Esophagus muscularis mucosa (tissue), 4 donors: Measurements from ENCODE around the gene IRAG1. TPM values are rescaled to one million over a fixed set of nuclear protein-coding genes. Genes with fewer than 3 reads are reported as not detected.
A peak's percentile ranks its signal among the peaks of the same experiment; 100 is the strongest.

Experiments used
- DNase-seq: peaks from one replicate; pipeline ENCODE4 v3.0.0-alpha.2; 2017; ENCODE audit errors: extremely low spot score
- H3K27ac ChIP-seq, 4 donors: fragments of 200-600 bp; sonication (generic); replicated peaks in 1 of 4; 1 replicate in 3 of 4; 2 replicates in 1 of 4; pipeline ENCODE4 v1.5.1; 2016 to 2019; ENCODE audit warnings: mild to moderate bottlenecking in 1 of 4
- H3K27me3 ChIP-seq, 4 donors: fragments of 200-600 bp; sonication (generic); one replicate each; pipeline versions ENCODE4 v1.5.1 to v1.6.0; 2016 to 2019
- H3K36me3 ChIP-seq, 4 donors: fragments of 200-600 bp; sonication (generic); one replicate each; pipeline ENCODE4 v1.5.1; 2016 to 2019
- H3K4me1 ChIP-seq, 4 donors: fragments of 200-600 bp; sonication (generic); one replicate each; pipeline ENCODE4 v1.5.1; 2016 to 2019
- H3K4me3 ChIP-seq, 4 donors: fragments of 200-600 bp; sonication (generic); 1 replicate in 2 of 4; 2 replicates in 2 of 4; pipeline ENCODE4 v1.5.1; 2016 to 2019; ENCODE audit warnings: mild to moderate bottlenecking in 4 of 4, moderate library complexity in 1 of 4
- H3K9me3 ChIP-seq, 4 donors: fragments of 200-600 bp; sonication (generic); 1 replicate in 3 of 4; 2 replicates in 1 of 4; pipeline ENCODE4 v1.5.1; 2016 to 2019
- CTCF ChIP-seq, 3 experiments: fragments of 200-600 bp in 2 of 3; fragments of 450-650 bp in 1 of 3; sonication (generic) in 2 of 3; IDR thresholded peaks; one replicate each; pipeline ENCODE4 v1.5.1; 2017 to 2019; ENCODE audit warnings: antibody characterized with exemption in 3 of 3, mild to moderate bottlenecking in 2 of 3, moderate library complexity in 1 of 3
- EP300 ChIP-seq: sonication (generic); formaldehyde crosslinking; IDR thresholded peaks from one replicate; pipeline ENCODE4 v1.6.1; 2017; ENCODE audit warnings: antibody characterized with exemption
- POLR2A ChIP-seq: fragments of 450-650 bp; IDR thresholded peaks from one replicate; pipeline ENCODE4 v1.6.1; 2017; ENCODE audit warnings: antibody characterized with exemption, moderate library complexity, mild to moderate bottlenecking, low read depth
- POLR2AphosphoS5 ChIP-seq, 2 donors: sonication (generic); formaldehyde crosslinking; IDR thresholded peaks; one replicate each; pipeline ENCODE4 v1.6.1; 2017; ENCODE audit warnings: antibody characterized with exemption in 2 of 2
- WGBS: methylation state at CpG from one replicate; pipeline ENCODE4 v1.1.5; 2018; 5-methylcytosine and 5-hydroxymethylcytosine counted together
- intact Hi-C: fragments of 100-400 bp; cut with DNase I; formaldehyde crosslinking; loops from one replicate; pipeline ENCODE4 v1.15.1; 2023
- total RNA-seq, 4 donors: library from RNA; depleted of rRNA; stranded (reverse); fragments of >200 nt; gene quantifications; one replicate each; pipeline versions ENCODE4 v1.1.0 to v1.2.1, GENCODE V29; 2016

IRAG1 gene
- total RNA-seq, 4 donors from 2014 or later: 205 to 338 (median 276) TPM

GRCh38 chr11:10696468-10697322, 3.1 kb upstream of the IRAG1 start:
- H3K4me1 ChIP-seq: peaks cover 0 to 37% (median 31%) of the 10 kb centered on the region in 4 donors
- 75% methylated on average over 9 of the region's 9 CpGs for WGBS
- no peaks in the 10 kb centered on the region for H3K27me3 ChIP-seq
- peak; percentile 6 to 10 for TF ChIP-seq POLR2AphosphoS5 (IDR thresholded peaks at IDR 0.05)
- TF ChIP-seq POLR2A: no peak
- peak overlapping the region; percentile 42 to 90 (median 54) for H3K27ac ChIP-seq
- no peaks in the 10 kb centered on the region for H3K36me3 ChIP-seq
- no peak overlapping the region for H3K4me3 ChIP-seq
- no peaks in the 10 kb centered on the region for H3K9me3 ChIP-seq
- intact Hi-C loops: loop anchor here (5.0 to 10.0 kb wide), 2 partner anchors 36 to 72 kb away; no protein-coding TSS in a partner anchor
- DNase-seq: no peak

- Histone ChIP-seq H3K4me1 (peaks cover 0 to 37% (median 32%) of the 10 kb centered on the region in 4 donors), H3K9me3 (no peaks in the 10 kb centered on the region), H3K36me3 (no peaks in the 10 kb centered on the region), H3K4me3 (no peak overlapping the region), H3K27ac (peak overlapping the region in 3 of 4 donors; percentile 90 to 96 (median 94)), H3K27me3 (no peaks in the 10 kb centered on the region)
- intact Hi-C loops: loop anchor here (5.0 to 10.0 kb wide), 2 partner anchors 36 to 71 kb away; no protein-coding TSS in a partner anchor
- no peak for TF ChIP-seq POLR2AphosphoS5 (IDR thresholded peaks at IDR 0.05)
- no peak for TF ChIP-seq POLR2A
- no peak for TF ChIP-seq EP300
- no peak for TF ChIP-seq CTCF (IDR thresholded peaks at IDR 0.05)
- DNase-seq: no peak
- WGBS: 33% methylated on average over 3 of the region's 3 CpGs
These were observed 2.3 kb upstream of the IRAG1 start for GRCh38 chr11:10695833-10696232.

- DNase-seq: no peak
- Histone ChIP-seq H3K9me3 (no peaks in the 10 kb centered on the region), H3K4me3 (peak overlapping the region in 1 of 4 donors; percentile 52), H3K27ac (peak overlapping the region; percentile 90 to 96 (median 95)), H3K4me1 (peaks cover 0 to 47% (median 34%) of the 10 kb centered on the region in 4 donors), H3K36me3 (no peaks in the 10 kb centered on the region), H3K27me3 (no peaks in the 10 kb centered on the region)
- TF ChIP-seq POLR2AphosphoS5 (IDR thresholded peaks at IDR 0.05) (no peak), CTCF (IDR thresholded peaks at IDR 0.05) (peak in 1 of 3 experiments; percentile 14)
- intact Hi-C loops: loop anchor here (5.0 to 10.0 kb wide), 2 partner anchors 38 to 70 kb away; no protein-coding TSS in a partner anchor
- WGBS: 82% methylated on average over 4 of the region's 4 CpGs
These were observed 1.1 kb upstream of the IRAG1 start for GRCh38 chr11:10694486-10695239.

GRCh38 chr11:10692531-10693115, 932 bp downstream of the IRAG1 start:
- intact Hi-C loops: loop anchor here (2.0 to 10.0 kb wide), 2 partner anchors 40 to 68 kb away; no protein-coding TSS in a partner anchor
- H3K27ac ChIP-seq: peak overlapping the region; percentile 90 to 96 (median 95)
- peak overlapping the region; percentile 52 to 75 (median 68) for H3K4me3 ChIP-seq
- TF ChIP-seq POLR2AphosphoS5 (IDR thresholded peaks at IDR 0.05) (no peak), EP300 (no peak), CTCF (IDR thresholded peaks at IDR 0.05) (no peak), POLR2A (no peak)
- DNase-seq: no peak
- peaks cover 0 to 4% (median 0%) of the 10 kb centered on the region in 4 donors for H3K36me3 ChIP-seq
- peaks cover 0 to 68% (median 53%) of the 10 kb centered on the region in 4 donors for H3K4me1 ChIP-seq
- WGBS: 29% methylated on average over 5 of the region's 7 CpGs
- no peaks in the 10 kb centered on the region for H3K9me3 ChIP-seq
- no peaks in the 10 kb centered on the region for H3K27me3 ChIP-seq
